Testis (tissue), 2 donors: ENCODE measurements around the gene C1orf116.

ENCODE experiments used
- POLR2A ChIP-seq: fragments of 450-650 bp; IDR thresholded peaks from one replicate; pipeline ENCODE4 v1.6.1; 2017; ENCODE audit warnings: antibody characterized with exemption, mild to moderate bottlenecking, moderate library complexity
- TF ChIP-seq, protein P1 (sequence below), 3 experiments: fragments of 450-650 bp in 2 of 3; fragments of 200-600 bp in 1 of 3; sonication (generic) in 1 of 3; IDR thresholded peaks; one replicate each; pipeline ENCODE4 v1.5.1; 2016 to 2019; ENCODE audit warnings: antibody characterized with exemption in 3 of 3, mild to moderate bottlenecking in 2 of 3, moderate library complexity in 1 of 3

- TF ChIP-seq, protein P1, sequence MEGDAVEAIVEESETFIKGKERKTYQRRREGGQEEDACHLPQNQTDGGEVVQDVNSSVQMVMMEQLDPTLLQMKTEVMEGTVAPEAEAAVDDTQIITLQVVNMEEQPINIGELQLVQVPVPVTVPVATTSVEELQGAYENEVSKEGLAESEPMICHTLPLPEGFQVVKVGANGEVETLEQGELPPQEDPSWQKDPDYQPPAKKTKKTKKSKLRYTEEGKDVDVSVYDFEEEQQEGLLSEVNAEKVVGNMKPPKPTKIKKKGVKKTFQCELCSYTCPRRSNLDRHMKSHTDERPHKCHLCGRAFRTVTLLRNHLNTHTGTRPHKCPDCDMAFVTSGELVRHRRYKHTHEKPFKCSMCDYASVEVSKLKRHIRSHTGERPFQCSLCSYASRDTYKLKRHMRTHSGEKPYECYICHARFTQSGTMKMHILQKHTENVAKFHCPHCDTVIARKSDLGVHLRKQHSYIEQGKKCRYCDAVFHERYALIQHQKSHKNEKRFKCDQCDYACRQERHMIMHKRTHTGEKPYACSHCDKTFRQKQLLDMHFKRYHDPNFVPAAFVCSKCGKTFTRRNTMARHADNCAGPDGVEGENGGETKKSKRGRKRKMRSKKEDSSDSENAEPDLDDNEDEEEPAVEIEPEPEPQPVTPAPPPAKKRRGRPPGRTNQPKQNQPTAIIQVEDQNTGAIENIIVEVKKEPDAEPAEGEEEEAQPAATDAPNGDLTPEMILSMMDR (IDR thresholded peaks at IDR 0.05) = no peak
- TF ChIP-seq POLR2A = no peak
Measured at GRCh38 chr1:207010726-207011125, 21.8 kb downstream of the C1orf116 start.
